Measurements from ENCODE around the gene MKNK1.
A peak's percentile ranks its signal among the peaks of the same experiment; 100 is the strongest.

Gene MKNK1

DNA sequence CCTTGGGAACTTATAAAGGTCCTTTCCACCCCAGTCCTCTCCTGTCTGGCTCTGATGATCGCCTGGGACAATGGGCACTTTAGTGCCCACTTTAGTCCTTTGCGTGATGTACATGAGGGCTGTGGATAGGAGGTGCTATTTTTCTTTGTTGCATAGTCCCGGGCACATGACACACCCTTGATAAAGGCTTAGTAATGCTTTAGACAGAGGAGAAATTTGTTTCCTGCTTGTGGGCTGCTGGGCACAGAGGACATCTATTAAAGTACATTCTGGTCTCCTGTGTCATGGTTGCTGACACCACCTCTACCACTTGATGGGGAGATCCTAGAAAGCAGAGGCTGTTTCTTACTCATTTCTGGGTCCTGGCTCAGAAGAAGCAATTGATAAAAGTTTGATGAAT lies 47.2 kb downstream of the MKNK1 start:
- TF ChIP-seq, protein P1, sequence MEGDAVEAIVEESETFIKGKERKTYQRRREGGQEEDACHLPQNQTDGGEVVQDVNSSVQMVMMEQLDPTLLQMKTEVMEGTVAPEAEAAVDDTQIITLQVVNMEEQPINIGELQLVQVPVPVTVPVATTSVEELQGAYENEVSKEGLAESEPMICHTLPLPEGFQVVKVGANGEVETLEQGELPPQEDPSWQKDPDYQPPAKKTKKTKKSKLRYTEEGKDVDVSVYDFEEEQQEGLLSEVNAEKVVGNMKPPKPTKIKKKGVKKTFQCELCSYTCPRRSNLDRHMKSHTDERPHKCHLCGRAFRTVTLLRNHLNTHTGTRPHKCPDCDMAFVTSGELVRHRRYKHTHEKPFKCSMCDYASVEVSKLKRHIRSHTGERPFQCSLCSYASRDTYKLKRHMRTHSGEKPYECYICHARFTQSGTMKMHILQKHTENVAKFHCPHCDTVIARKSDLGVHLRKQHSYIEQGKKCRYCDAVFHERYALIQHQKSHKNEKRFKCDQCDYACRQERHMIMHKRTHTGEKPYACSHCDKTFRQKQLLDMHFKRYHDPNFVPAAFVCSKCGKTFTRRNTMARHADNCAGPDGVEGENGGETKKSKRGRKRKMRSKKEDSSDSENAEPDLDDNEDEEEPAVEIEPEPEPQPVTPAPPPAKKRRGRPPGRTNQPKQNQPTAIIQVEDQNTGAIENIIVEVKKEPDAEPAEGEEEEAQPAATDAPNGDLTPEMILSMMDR (IDR thresholded peaks at IDR 0.05; ENCODE audit: control insufficient read depth, insufficient read depth, low read depth, low read length, missing control alignments): peak; percentile 14
- no peak overlapping the region for H3K4me3 ChIP-seq (ENCODE audit: control insufficient read depth, low read depth, low read length)
- DNase-seq (ENCODE audit: low read depth): no peak

DNA sequence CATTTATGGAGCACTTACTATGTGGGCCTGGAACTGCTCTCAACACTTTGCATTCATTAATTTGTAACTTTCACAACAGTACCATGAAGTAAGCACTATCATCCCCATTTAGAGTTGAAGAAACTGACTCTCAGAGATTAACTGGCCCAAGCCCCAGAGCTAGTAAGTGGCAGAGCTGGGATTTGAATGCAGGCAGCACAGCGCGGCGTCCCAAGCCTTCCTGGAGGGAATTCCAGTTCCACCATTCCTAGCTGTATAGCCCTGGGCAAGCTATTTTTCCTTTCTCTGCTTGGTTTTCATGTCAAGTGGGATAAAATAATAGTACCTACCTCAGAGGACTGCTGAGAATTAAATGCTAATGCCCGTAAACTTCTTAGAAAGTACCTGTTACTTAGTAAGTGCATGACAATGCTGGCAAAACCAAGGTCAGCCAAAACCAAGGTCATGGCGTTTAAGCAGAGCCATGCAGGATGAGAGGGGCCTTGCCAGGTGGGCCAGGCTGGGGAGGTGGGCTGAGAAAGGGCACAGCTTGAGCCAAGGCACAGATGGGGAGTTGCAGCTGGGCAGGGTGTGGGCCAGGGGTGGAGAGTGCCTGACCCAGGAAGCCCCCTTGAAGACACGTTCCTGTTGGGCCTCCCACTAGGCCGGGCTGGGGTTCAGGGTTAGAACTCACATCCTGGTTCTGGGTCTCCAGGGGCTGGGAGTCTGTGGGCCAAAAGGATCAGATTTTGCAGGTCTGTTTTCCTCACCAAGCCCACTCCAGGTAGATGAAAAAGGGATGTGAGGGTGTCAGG lies 48.0 kb downstream of the MKNK1 start:
- TF ChIP-seq, protein P1 (IDR thresholded peaks at IDR 0.05; ENCODE audit: control insufficient read depth, insufficient read depth, low read depth, low read length, missing control alignments): no peak
- no peak for DNase-seq (ENCODE audit: low read depth)
- no peak overlapping the region for H3K4me3 ChIP-seq (ENCODE audit: control insufficient read depth, low read depth, low read length)

DNA sequence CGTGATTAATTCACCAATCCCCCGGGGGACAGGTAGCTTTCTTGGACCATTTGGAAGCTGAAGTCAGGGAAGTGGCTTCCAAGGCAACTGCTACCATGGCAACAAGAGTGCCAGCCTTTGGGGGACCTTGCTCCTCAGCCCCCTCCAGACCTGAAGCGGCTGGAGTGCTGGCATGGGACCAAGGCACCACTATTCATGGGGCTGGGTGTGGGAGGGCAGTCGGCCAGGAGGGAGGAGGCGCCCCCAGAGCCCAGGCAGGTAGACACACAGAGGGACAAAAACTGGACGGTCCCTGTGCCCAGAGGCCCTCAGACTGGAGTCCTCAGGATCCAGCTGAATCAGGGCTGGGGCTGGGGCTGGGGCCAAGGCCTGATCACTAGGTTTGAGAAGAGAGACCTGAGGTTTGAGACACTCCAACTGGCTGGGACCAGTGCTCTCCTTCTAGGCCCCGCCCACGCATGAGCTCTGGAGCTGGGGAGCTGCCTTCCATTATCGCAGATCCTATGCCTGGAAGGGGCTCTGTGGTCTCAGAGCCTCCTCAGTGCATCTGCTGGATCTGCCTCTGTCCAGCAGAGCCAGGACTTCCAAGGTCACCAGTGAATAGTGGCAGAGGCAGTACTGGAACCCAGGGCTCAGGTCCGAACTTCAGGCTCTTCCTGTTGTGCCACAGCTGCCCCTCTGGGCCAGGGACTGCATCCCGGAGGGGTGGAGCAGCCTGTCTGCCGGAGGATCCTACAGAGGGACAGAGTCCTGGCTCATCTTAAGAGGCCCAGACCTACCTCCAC lies 49.3 kb downstream of the MKNK1 start:
- TF ChIP-seq, protein P1 (IDR thresholded peaks at IDR 0.05; ENCODE audit: control insufficient read depth, insufficient read depth, low read depth, low read length, missing control alignments): no peak
- no peak for DNase-seq (ENCODE audit: low read depth)
- no peak overlapping the region for H3K4me3 ChIP-seq (ENCODE audit: control insufficient read depth, low read depth, low read length)

DNA sequence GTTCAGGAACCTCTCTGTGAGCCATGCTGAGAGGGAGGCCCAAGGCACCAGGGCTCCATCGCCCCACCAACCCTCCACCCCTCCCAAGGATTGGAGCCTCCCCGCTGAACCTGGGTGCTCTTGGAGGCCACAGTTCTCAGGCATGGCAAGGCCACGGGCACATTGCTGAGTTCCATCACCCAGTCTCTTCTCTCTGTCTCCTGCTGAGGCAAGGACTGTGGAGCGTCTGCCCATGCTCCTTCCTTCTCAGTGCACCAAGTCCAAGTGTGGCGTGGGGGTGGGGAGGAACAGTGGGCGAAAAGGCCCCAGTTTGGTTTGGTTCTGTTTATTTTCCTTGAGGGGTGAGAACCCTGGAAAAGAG lies 49.9 kb downstream of the MKNK1 start:
- no peak overlapping the region for H3K4me3 ChIP-seq (ENCODE audit: control insufficient read depth, low read depth, low read length)
- TF ChIP-seq, protein P1 (IDR thresholded peaks at IDR 0.05; ENCODE audit: control insufficient read depth, insufficient read depth, low read depth, low read length, missing control alignments): no peak
- no peak for DNase-seq (ENCODE audit: low read depth)

DNA sequence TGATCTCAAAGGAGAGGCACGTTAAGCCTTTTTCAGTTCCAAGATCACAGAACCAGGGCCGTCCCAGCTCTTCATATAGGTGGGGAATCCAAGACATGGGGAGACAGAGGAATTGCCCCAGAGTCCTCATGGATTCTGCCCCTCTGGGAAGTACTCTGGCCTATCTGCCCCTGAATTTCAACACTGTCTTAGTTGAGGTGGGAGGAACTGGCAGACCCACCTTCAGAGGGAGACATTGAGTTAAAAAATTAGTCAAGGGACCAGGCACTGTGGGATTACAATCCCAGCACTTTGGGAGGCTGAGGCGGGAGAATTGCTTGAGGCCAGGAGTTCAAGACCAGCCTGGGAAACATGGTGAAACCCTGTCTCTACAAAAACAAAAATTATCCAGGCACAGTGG lies 50.6 kb downstream of the MKNK1 start:
- DNase-seq (ENCODE audit: low read depth): no peak
- no peak overlapping the region for H3K4me3 ChIP-seq (ENCODE audit: control insufficient read depth, low read depth, low read length)
- TF ChIP-seq, protein P1 (IDR thresholded peaks at IDR 0.05; ENCODE audit: control insufficient read depth, insufficient read depth, low read depth, low read length, missing control alignments): no peak

DNA sequence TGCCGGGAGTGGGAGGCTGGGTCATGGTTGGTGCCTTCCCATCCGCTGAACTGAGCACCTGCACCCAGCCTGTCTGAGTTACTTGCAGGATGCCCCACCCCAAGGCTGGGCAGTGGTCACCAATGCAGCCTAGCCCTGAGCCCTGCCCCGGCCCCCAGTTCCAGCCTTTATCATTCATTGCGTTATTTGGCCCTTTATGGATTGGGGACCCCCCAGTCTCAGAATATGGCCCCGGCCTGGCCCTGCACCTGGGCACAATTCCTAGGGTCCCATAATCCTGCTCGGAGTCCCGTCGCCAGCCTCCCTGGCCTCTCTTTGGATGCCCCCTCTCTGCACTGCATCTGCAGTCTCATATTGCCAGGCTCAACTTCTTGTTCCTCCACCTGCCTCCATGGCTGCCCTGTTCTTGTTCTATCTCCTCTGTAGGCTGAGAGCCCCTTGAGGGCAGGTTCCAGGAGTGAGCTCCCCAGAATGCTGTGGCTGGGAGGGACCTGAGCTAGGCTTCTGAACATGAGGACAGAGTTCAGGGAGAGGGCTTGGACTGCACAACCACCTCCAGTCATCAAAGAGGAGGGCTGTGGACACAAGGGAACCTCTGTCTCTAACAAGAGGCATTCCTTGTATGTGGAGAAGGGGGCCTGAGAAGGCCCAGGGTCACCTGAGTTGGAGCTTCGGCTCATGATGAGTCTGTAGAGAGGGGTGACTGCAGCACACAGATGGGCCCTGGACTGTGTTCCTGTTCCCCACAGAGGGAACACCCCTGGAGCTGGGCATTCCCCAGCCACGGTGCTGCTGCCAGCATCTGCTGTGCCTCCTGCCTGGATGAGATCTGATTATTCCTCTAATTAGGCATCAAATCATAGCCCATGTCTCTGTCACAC lies 51.5 kb downstream of the MKNK1 start:
- TF ChIP-seq, protein P1 (IDR thresholded peaks at IDR 0.05; ENCODE audit: control insufficient read depth, insufficient read depth, low read depth, low read length, missing control alignments): no peak

More for the DNA sequence above, 51.5 kb downstream of the MKNK1 start:
- no peak for DNase-seq (ENCODE audit: low read depth)
- no peak overlapping the region for H3K4me3 ChIP-seq (ENCODE audit: control insufficient read depth, low read depth, low read length)

All from AG09309 (cell line).